Measurements from ENCODE around the gene CYGB.

CYGB gene

DNA sequence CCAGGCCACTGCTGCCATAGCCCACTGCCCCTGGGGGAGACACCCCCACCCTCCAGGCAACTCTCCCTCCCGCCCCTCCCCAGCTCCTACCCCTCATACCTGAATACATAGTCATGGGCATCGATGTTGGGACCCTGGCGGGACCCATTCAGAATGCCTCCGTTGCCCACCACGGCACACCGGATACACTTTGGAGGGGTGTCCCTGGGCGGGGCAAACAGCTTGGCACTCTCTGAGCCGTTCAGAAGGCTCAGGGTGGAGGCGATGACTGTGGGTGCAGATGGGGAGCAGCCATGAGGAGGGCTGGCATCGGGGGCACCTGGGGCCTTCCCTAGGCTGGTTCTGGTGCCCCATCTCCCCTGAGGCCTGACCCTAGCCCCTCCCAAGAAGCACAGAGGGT lies 35.6 kb upstream of the CYGB start (continued):
- TF ChIP-seq ZSCAN18 (tag by site-specific recombination; IDR thresholded peaks at IDR 0.05) (no peak), YY2 (tag by site-specific recombination; IDR thresholded peaks at IDR 0.05) (no peak), ZBTB11 (tag by site-specific recombination; conservative IDR thresholded peaks at IDR 0.05; ENCODE audit: low read depth) (no peak), MYNN (tag by site-specific recombination; IDR thresholded peaks at IDR 0.05; ENCODE audit: borderline replicate concordance) (no peak), ZNF211 (tag by site-specific recombination; IDR thresholded peaks at IDR 0.05; ENCODE audit: low read depth) (no peak), ZNF223 (tag by site-specific recombination; IDR thresholded peaks at IDR 0.05) (no peak), GLI2 (tag by site-specific recombination; IDR thresholded peaks at IDR 0.05; ENCODE audit: borderline replicate concordance, low read depth) (no peak), ZNF184 (tag by site-specific recombination; IDR thresholded peaks at IDR 0.05) (no peak)
- TF ChIP-seq, protein P1, sequence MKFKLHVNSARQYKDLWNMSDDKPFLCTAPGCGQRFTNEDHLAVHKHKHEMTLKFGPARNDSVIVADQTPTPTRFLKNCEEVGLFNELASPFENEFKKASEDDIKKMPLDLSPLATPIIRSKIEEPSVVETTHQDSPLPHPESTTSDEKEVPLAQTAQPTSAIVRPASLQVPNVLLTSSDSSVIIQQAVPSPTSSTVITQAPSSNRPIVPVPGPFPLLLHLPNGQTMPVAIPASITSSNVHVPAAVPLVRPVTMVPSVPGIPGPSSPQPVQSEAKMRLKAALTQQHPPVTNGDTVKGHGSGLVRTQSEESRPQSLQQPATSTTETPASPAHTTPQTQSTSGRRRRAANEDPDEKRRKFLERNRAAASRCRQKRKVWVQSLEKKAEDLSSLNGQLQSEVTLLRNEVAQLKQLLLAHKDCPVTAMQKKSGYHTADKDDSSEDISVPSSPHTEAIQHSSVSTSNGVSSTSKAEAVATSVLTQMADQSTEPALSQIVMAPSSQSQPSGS (tag by site-specific recombination; IDR thresholded peaks at IDR 0.05; ENCODE audit: low read depth) = no peak

DNA sequence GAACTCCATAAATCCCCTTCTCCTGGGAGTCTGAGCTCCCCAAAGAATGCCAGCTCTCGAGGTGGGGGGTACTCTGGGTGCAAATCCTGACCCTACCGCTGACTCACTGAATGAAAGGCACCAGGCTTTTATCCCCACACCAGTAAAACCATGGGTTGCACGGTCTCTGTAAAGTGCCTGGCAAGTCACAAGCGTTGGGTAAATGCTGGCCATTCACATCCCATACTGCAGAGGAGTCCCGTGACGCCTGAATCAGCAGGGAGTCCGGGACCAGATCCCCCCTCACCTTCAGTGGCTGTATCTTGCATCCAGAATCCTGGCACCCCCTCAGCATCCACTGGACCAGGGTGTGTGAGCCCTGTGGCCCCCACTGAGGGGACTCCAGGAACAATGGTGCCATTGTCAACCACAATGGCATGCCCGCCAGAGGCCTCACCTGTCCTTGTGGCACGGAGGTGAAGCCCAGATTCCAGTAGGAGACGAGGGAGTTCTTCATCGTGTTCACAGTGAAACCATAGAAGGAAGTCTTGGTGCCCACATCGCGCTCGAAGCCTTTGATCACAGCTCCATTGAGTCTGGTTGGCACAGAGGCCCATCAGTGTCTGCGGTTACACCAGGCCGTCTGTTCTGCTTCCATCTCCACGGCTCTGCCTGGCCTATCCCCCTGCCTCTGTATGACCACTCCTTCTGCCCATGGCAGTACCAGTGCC lies 34.8 kb upstream of the CYGB start:
- H3K9me3 ChIP-seq (ENCODE audit: control insufficient read depth, insufficient read depth, low read depth, low read length) = no peaks in the 10 kb centered on the region
- H3K36me3 ChIP-seq (ENCODE audit: control insufficient read depth in 2 of 2, insufficient read depth in 1 of 2, low read length in 2 of 2) = peaks cover 0 to 5% of the 10 kb centered on the region in 2 experiments; a peak in 1 of 3 replicates
- no peak overlapping the region for H3K4me3 ChIP-seq (ENCODE audit: low read depth, low read length)
- POLR2A ChIA-PET = no interaction called here
- CTCF ChIA-PET = interaction anchor here (0.8 to 2.6 kb wide), 4 partner anchors 43 to 52 kb away, joined by 3 to 9 read pairs (median 4); no protein-coding TSS in a partner anchor
- TF ChIP-seq ZBTB7A (tag by site-specific recombination; IDR thresholded peaks at IDR 0.05; ENCODE audit: low read depth) (no peak), ZNF670 (tag by site-specific recombination; IDR thresholded peaks at IDR 0.05; ENCODE audit: low read depth) (no peak), ZNF501 (tag by site-specific recombination; IDR thresholded peaks at IDR 0.05) (no peak), ZNF777 (tag by site-specific recombination; IDR thresholded peaks at IDR 0.05; ENCODE audit: borderline replicate concordance) (no peak), CTCF (tag by site-specific recombination; IDR thresholded peaks at IDR 0.05) (no peak), GLI2 (tag by site-specific recombination; IDR thresholded peaks at IDR 0.05; ENCODE audit: borderline replicate concordance, low read depth) (no peak), PRDM6 (tag by site-specific recombination; IDR thresholded peaks at IDR 0.05) (no peak)
- TF ChIP-seq, protein P2, sequence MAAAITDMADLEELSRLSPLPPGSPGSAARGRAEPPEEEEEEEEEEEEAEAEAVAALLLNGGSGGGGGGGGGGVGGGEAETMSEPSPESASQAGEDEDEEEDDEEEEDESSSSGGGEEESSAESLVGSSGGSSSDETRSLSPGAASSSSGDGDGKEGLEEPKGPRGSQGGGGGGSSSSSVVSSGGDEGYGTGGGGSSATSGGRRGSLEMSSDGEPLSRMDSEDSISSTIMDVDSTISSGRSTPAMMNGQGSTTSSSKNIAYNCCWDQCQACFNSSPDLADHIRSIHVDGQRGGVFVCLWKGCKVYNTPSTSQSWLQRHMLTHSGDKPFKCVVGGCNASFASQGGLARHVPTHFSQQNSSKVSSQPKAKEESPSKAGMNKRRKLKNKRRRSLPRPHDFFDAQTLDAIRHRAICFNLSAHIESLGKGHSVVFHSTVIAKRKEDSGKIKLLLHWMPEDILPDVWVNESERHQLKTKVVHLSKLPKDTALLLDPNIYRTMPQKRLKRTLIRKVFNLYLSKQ (tag by site-specific recombination; IDR thresholded peaks at IDR 0.05; ENCODE audit: borderline replicate concordance) = no peak
- no peak overlapping the region for H3K27ac ChIP-seq (ENCODE audit: extremely low read depth, low read depth, low read length)
- H3K4me1 ChIP-seq (ENCODE audit: control insufficient read depth, insufficient read depth, low read length) = no peaks in the 10 kb centered on the region
